ENCODE results near the gene DAAM2. TPM values are rescaled to one million over a fixed set of nuclear protein-coding genes. Genes with fewer than 3 reads are reported as not detected.

Gene DAAM2
- total RNA-seq, 1 donor from 2014 or later: not detected

DNA sequence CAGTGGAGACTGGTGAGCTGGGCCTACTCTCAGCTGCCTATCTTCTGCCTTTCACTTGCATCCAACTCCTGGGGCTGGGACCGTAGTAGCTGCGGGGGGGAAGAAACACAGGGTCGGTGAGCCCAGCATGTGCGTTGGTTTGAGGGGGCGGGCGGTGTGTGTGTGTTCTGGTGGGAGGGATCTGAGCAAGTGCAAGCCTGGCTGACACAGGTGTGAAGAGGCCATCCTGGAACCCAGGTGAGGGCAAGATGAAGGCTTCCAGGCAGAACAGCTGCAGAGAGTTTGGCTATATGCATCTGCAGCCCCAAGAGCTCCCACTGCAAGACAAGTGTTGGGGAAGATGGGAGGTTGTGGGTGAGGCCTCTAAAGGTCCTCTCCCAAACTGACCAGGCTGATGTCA lies 111.5 kb downstream of the DAAM2 start:
- TF ChIP-seq, protein P1, sequence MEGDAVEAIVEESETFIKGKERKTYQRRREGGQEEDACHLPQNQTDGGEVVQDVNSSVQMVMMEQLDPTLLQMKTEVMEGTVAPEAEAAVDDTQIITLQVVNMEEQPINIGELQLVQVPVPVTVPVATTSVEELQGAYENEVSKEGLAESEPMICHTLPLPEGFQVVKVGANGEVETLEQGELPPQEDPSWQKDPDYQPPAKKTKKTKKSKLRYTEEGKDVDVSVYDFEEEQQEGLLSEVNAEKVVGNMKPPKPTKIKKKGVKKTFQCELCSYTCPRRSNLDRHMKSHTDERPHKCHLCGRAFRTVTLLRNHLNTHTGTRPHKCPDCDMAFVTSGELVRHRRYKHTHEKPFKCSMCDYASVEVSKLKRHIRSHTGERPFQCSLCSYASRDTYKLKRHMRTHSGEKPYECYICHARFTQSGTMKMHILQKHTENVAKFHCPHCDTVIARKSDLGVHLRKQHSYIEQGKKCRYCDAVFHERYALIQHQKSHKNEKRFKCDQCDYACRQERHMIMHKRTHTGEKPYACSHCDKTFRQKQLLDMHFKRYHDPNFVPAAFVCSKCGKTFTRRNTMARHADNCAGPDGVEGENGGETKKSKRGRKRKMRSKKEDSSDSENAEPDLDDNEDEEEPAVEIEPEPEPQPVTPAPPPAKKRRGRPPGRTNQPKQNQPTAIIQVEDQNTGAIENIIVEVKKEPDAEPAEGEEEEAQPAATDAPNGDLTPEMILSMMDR (IDR thresholded peaks at IDR 0.05): no peak
- peaks cover 1% of the 10 kb centered on the region for H3K27me3 Mint-ChIP-seq
- no peaks in the 10 kb centered on the region for H3K4me1 Mint-ChIP-seq
- H3K27ac Mint-ChIP-seq: no peak overlapping the region
- intact Hi-C loops (cut with micrococcal nuclease): no loop called here
- ChIA-PET POLR2A (no interaction called here), CTCF (no interaction called here)
- ATAC-seq (ENCODE audit: low read depth) (no peak), DNase-seq (no peak)
- no peaks in the 10 kb centered on the region for H3K9me3 Mint-ChIP-seq
- no peaks in the 10 kb centered on the region for H3K36me3 Mint-ChIP-seq (ENCODE audit: low read depth)
- no peak overlapping the region for H3K4me3 Mint-ChIP-seq

DNA sequence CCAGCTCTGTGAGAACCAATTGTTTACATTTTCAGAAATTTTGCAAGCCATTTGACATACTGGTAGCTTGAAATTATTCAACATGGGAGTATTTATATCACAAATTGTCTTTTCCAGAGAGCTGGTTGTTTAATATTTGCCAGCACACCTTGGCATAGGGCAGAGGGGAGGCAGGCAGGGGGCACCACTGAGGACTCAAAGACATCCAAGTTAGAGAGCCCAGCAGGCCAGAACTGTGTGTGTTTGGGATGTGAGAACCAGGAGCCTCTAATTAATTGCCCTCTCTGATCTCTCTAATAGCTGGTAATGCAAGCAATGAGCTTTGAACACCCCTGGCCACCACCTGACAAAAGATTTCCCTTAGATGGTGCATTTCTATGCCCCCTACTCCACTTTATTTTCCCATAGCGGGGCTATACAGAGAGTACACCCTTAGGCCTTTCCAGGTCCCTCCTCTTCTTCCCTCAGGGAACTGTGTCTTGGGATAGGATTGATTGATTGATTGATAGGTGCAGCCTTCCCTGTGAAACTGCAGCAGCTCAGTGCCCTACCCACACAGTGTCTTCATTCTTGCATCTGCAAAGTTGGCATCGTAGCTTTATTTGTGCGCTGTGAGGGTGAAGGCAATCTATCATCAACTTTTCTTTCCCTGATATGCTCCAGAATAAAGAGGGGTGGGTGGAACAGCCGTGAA lies 112.9 kb downstream of the DAAM2 start:
- Mint-ChIP-seq H3K9me3 (no peaks in the 10 kb centered on the region), H3K4me3 (no peak overlapping the region), H3K27ac (no peak overlapping the region), H3K4me1 (no peaks in the 10 kb centered on the region), H3K36me3 (ENCODE audit: low read depth) (no peaks in the 10 kb centered on the region), H3K27me3 (peaks cover 1% of the 10 kb centered on the region)
- CTCF ChIA-PET: no interaction called here
- POLR2A ChIA-PET: no interaction called here
- TF ChIP-seq, protein P1 (IDR thresholded peaks at IDR 0.05): no peak
- DNase-seq (no peak), ATAC-seq (ENCODE audit: low read depth) (no peak)
- intact Hi-C loops (cut with micrococcal nuclease): no loop called here

DNA sequence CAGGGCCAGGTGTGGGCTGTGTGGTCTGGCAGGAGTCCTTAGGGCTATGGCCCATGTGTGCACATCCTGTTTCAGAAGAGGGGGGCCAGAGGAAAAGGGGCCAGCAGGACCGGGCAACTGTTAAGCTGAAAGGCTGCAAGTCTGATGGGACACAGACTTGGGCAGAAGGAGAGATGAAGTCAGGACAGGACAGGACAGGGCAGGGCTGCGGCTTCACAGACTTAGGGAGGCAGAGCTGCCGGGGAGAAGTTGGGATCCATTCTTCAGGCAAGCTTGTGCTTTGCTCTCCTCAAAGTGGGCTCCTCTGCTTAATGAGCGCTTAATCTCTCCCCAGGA lies 113.4 kb downstream of the DAAM2 start:
- no peak overlapping the region for H3K27ac Mint-ChIP-seq
- H3K9me3 Mint-ChIP-seq: no peaks in the 10 kb centered on the region
- DNase-seq (no peak), ATAC-seq (ENCODE audit: low read depth) (no peak)
- H3K4me1 Mint-ChIP-seq: no peaks in the 10 kb centered on the region
- intact Hi-C loops (cut with micrococcal nuclease): no loop called here
- TF ChIP-seq, protein P1 (IDR thresholded peaks at IDR 0.05): no peak
- no peak overlapping the region for H3K4me3 Mint-ChIP-seq
- peaks cover 1% of the 10 kb centered on the region for H3K27me3 Mint-ChIP-seq
- no peaks in the 10 kb centered on the region for H3K36me3 Mint-ChIP-seq (ENCODE audit: low read depth)
- ChIA-PET CTCF (no interaction called here), POLR2A (no interaction called here)

DNA sequence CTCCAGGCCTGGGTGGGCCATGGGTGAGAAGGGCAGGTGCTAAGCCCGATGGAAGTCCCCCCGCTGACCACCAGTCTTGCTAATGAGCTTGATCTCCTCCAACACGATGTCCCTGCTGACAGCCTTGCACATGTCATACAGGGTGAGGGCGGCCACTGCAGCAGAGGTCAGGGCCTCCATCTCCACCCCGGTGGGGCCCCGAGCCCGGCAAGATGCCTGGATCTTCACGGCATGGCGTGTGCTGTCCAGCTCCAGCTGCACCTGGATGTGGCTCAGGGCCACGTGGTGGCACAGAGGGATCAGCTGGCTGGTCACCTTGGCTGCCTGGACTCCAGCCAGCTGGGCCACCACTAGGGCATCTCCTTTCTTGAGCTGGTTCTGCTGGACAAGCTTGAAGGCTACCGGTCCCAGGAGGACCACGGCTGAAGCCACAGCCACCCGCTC lies 114.2 kb downstream of the DAAM2 start:
- no peak for DNase-seq
- TF ChIP-seq, protein P1 (IDR thresholded peaks at IDR 0.05): no peak
- Mint-ChIP-seq H3K36me3 (ENCODE audit: low read depth) (no peaks in the 10 kb centered on the region), H3K4me1 (no peaks in the 10 kb centered on the region), H3K4me3 (no peak overlapping the region), H3K27me3 (no peaks in the 10 kb centered on the region), H3K27ac (no peak overlapping the region), H3K9me3 (no peaks in the 10 kb centered on the region)
- ChIA-PET CTCF (no interaction called here), POLR2A (no interaction called here)
- intact Hi-C loops (cut with micrococcal nuclease): no loop called here
- ATAC-seq (ENCODE audit: low read depth): no peak

DNA sequence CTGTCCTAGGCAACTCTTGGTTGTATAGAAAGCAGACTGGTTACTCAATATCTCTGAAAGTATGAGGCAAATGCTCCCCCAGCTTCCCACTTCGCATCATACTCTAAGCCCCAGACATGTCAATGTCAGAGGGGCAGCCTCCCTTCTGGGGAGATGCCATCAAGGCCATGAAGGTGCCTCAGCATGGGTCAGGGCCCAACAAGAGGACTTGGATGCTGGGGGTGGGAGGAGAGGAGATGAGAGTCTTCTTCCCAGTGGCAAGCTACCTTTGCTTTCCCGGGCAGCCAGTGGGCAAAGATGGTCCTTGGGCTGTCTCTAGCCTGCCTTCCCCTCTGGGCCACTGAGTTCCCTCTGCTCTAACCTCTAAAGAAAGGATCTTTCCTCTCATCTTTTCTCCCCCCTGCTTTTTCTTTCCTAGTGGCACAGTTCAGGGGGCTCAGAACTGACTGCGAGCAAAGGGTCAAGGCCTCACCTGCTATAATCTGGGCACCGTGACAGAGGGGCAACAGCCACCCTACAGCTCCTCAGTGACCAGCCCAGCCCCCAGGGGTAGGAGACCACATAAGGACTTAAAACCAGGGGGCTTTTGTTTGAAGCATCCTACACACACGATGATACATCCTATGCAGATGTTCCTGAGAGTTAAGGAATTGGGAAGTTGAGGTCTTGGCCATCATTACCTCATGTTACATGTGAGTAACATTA lies 115.8 kb downstream of the DAAM2 start:
- Mint-ChIP-seq H3K27me3 (no peaks in the 10 kb centered on the region), H3K36me3 (ENCODE audit: low read depth) (no peaks in the 10 kb centered on the region), H3K4me3 (no peak overlapping the region), H3K4me1 (no peaks in the 10 kb centered on the region), H3K27ac (no peak overlapping the region), H3K9me3 (no peaks in the 10 kb centered on the region)
- POLR2A ChIA-PET: no interaction called here
- DNase-seq (no peak), ATAC-seq (ENCODE audit: low read depth) (no peak)
- TF ChIP-seq, protein P1 (IDR thresholded peaks at IDR 0.05): no peak
- intact Hi-C loops (cut with micrococcal nuclease): no loop called here
- CTCF ChIA-PET: no interaction called here
